Heart right ventricle (tissue), 16 donors: ENCODE results near the gene MRPL40. TPM values are rescaled to one million over a fixed set of nuclear protein-coding genes. Genes with fewer than 3 reads are reported as not detected.
"Not testable (repeated sequence)": the region's sequence is repeated elsewhere in the genome, so short reads cannot be mapped to it uniquely, and the experiment has no call there.

Experiments used
- ATAC-seq, 8 donors: fragments of 200-7000 bp; cut with Tn5 transposase; one replicate each; pipeline ENCODE4 v1.9.1; 2020; ENCODE audit warnings: mild to moderate bottlenecking in 8 of 8, moderate library complexity in 8 of 8, moderate number of reproducible peaks in 1 of 8
- DNase-seq, 2 donors: peaks; one replicate each; pipeline ENCODE4 v3.0.0-alpha.2; 2020
- H3K27ac ChIP-seq, 10 donors: fragments of 200-600 bp; sonication (generic) in 2 of 10; one replicate each; pipeline versions ENCODE4 v1.5.0 to v1.8.0; 2020 to 2022; ENCODE audit warnings: mild to moderate bottlenecking in 3 of 10
- H3K27me3 ChIP-seq, 7 donors: fragments of 200-600 bp; one replicate each; pipeline ENCODE4 v1.8.0; 2021 to 2022; ENCODE audit warnings: mild to moderate bottlenecking in 2 of 7
- H3K36me3 ChIP-seq, 9 donors: fragments of 200-600 bp; sonication (generic) in 1 of 9; one replicate each; pipeline versions ENCODE4 v1.5.0 to v1.8.0; 2020 to 2022; ENCODE audit warnings: mild to moderate bottlenecking in 2 of 9
- H3K4me1 ChIP-seq, 9 donors: fragments of 200-600 bp; sonication (generic) in 1 of 9; one replicate each; pipeline versions ENCODE4 v1.5.0 to v1.8.0; 2020 to 2022; ENCODE audit warnings: mild to moderate bottlenecking in 4 of 9
- H3K4me3 ChIP-seq, 10 donors: fragments of 200-600 bp; sonication (generic) in 2 of 10; one replicate each; pipeline versions ENCODE4 v1.5.0 to v1.8.0; 2020 to 2022; ENCODE audit warnings: mild to moderate bottlenecking in 7 of 10, moderate library complexity in 2 of 10
- H3K9me3 ChIP-seq, 11 donors: fragments of 200-600 bp in 10 of 11; sonication (generic) in 2 of 11; one replicate each; pipeline versions ENCODE4 v1.5.0 to v1.8.0; 2013 to 2022; ENCODE audit warnings: mild to moderate bottlenecking in 2 of 11, control low read depth in 1 of 11, moderate library complexity in 1 of 11
- CTCF ChIP-seq, 9 donors: fragments of 200-600 bp; sonication (generic) in 2 of 9; IDR thresholded peaks; one replicate each; pipeline versions ENCODE4 v1.5.0 to v1.8.0; 2021 to 2022; ENCODE audit warnings: antibody characterized with exemption in 9 of 9, mild to moderate bottlenecking in 5 of 9, moderate library complexity in 1 of 9
- WGBS, 2 donors: extraction: QIAGEN DNeasy Blood & Tissue Kit; methylation state at CpG; one replicate each; pipeline ENCODE4 v1.1.7; 2013; ENCODE audit warnings: inconsistent platforms in 1 of 2; 5-methylcytosine and 5-hydroxymethylcytosine counted together
- intact Hi-C, 10 donors: fragments of 100-400 bp; cut with DNase I; formaldehyde crosslinking; loops; one replicate each; pipeline versions ENCODE4 v1.11.1 to v1.14.2; 2022
- polyA plus RNA-seq, 2 donors: library from polyadenylated mRNA; stranded (reverse); fragments of 200-250 nt; gene quantifications; one replicate each; pipeline ENCODE4 v1.2.3, GENCODE V29; 2013
- total RNA-seq, 10 donors: library from RNA; stranded (reverse); fragmentation: NEBNext Ultra II Directional in 3 of 10; extraction: Animal tissue kit (Norgen Biotek cat#: 25700) in 3 of 10; gene quantifications; one replicate each; pipeline versions ENCODE4 v1.2.1 to v1.2.4, GENCODE V29; 2021 to 2023
- donor health status: Arrhythmogenic right ventricular cardiomyopathy.
- donor health status: ischemic (EF 13 %, LVEDD 7.1; RV severe dilation, severe dysfunction).
- donor health status: healthy with polysubstance abuse.
- donor health status: DM: no; HTN: yes; CAD: no.
- donor health status: DM: no; HTN: no; CAD: no.
- donor health status: ischemic (EF 25% LVEDD 6.9; RV normal size, moderate dysfunction).
- donor health status: ischemic (EF 25% LVEDD 5.7; RV mildly dilated, moderate dysfunction).
- donor health status: healthy.
- donor health status: DM: yes; HTN: yes; CAD: no.
- donor health status: Ischemic cardiomyopathy.
- donor health status: ischemic (EF 35%, LVEDD 5.7; RV mildly dilated, moderate dysfunction).
- donor health status: nonischemic (EF 11% LVEDD 7.7; RV severe dilation, severe dysfunction).
- donor health status: DM: yes; HTN: yes; CAD: no.
- donor health status: PGD.
- donor health status: ischemic (EF 29% LVEDD 5.4; RV normal size, mild dysfunction).
- donor health status: nonischemic (EF 23%, LVEDD 6.1; RV moderate dilation, normal function).

MRPL40 gene
- total and polyA plus RNA-seq, 12 donors, result 49.2 to 117 (median 56.7) TPM

- Histone ChIP-seq H3K4me1 (peaks cover 7 to 45% (median 27%) of the 10 kb centered on the region in 9 donors), H3K36me3 (peaks cover 0 to 54% (median 16%) of the 10 kb centered on the region in 9 donors), H3K27me3 (no peaks in the 10 kb centered on the region), H3K4me3 (no peak overlapping the region), H3K27ac (peak overlapping the region in 2 of 10 donors; percentile 98 to 99), H3K9me3 (no peaks in the 10 kb centered on the region)
- 95 to 97% methylated on average over 7 of the region's 7 CpGs for WGBS, 2 donors
- no peak for ATAC-seq
- no peak for TF ChIP-seq CTCF (IDR thresholded peaks at IDR 0.05)
- intact Hi-C loops, result loop anchor here in 5 of 10 donors (5.0 to 10.0 kb wide), 4 partner anchors 43 to 257 kb away; partner anchors contain the start of genes CDC45 (in 2 of the 5), CLTCL1 (in 2 of the 5), SLC25A1 (in 2 of the 5) and UFD1 (in 2 of the 5)
- DNase-seq, result no peak
Measured at GRCh38 chr22:19434401-19434800, 2.1 kb downstream of the MRPL40 start.

- TF ChIP-seq CTCF (IDR thresholded peaks at IDR 0.05), result no peak
- Histone ChIP-seq H3K27me3 (no peaks in the 10 kb centered on the region), H3K9me3 (no peaks in the 10 kb centered on the region), H3K4me3 (no peak overlapping the region), H3K36me3 (peaks cover 0 to 59% (median 16%) of the 10 kb centered on the region in 9 donors), H3K4me1 (peaks cover 3 to 39% (median 21%) of the 10 kb centered on the region in 9 donors), H3K27ac (no peak overlapping the region)
- no peak for ATAC-seq
- intact Hi-C loops, result loop anchor here in 5 of 10 donors (5.0 to 10.0 kb wide), 4 partner anchors 42 to 258 kb away; partner anchors contain the start of genes CDC45 (in 3 of the 5), UFD1 (in 3 of the 5), CLTCL1 (in 2 of the 5) and SLC25A1 (in 2 of the 5)
- DNase-seq, result no peak
- 66 to 77% methylated on average over 2 of the region's 2 CpGs for WGBS, 2 donors
Measured at GRCh38 chr22:19434829-19435580, 2.7 kb downstream of the MRPL40 start.

- DNase-seq, H3K27ac ChIP-seq, H3K27me3 ChIP-seq, ATAC-seq, H3K4me3 ChIP-seq, H3K9me3 ChIP-seq: not testable (repeated sequence)
- peaks cover 0 to 71% (median 16%) of the 10 kb centered on the region in 9 donors for H3K36me3 ChIP-seq
- peaks cover 0 to 42% (median 18%) of the 10 kb centered on the region in 9 donors for H3K4me1 ChIP-seq
- 91 to 92% methylated on average over 9 of the region's 9 CpGs for WGBS, 2 donors
- intact Hi-C loops, result loop anchor here in 1 of 10 donors (5.0 to 10.0 kb wide), 2 partner anchors 41 to 142 kb away; partner anchors contain the start of genes CDC45, CLTCL1 and UFD1
Measured at GRCh38 chr22:19436444-19437161, 4.3 kb downstream of the MRPL40 start.

- WGBS, 2 donors, result 93 to 94% methylated on average over 7 of the region's 7 CpGs
- Histone ChIP-seq H3K36me3 (peaks cover 0 to 86% (median 16%) of the 10 kb centered on the region in 9 donors), H3K9me3 (no peaks in the 10 kb centered on the region), H3K4me1 (peaks cover 0 to 44% (median 12%) of the 10 kb centered on the region in 9 donors), H3K27me3 (no peaks in the 10 kb centered on the region), H3K27ac (no peak overlapping the region), H3K4me3 (no peak overlapping the region)
- intact Hi-C loops, result loop anchor here in 1 of 10 donors (5.0 to 10.0 kb wide), 2 partner anchors 39 to 143 kb away; partner anchors contain the start of genes CDC45, CLTCL1 and UFD1
- ATAC-seq, result no peak
- no peak for DNase-seq
- TF ChIP-seq CTCF (IDR thresholded peaks at IDR 0.05), result no peak
Measured at GRCh38 chr22:19438298-19438697, 6.0 kb downstream of the MRPL40 start.
